SK-N-SH (cell line): ENCODE data around the gene CALML3. TPM values are rescaled to one million over a fixed set of nuclear protein-coding genes. Genes with fewer than 3 reads are reported as not detected.

Experiments used
- CTCF ChIA-PET: fragments of 300-600, 350-600 bp; formaldehyde crosslinking; extraction: SDS; loops from one replicate; lab custom pipeline; 2021; lab: Yijun Ruan, JAX
- POLR2A ChIA-PET: fragments of 350-600 bp; sonication (Branson Sonifier 250); formaldehyde crosslinking; extraction: SDS; loops from one replicate; lab custom pipeline; 2020; ENCODE audit warnings: antibody characterized with exemption, inconsistent platforms; lab: Yijun Ruan, JAX
- DNase-seq: peaks from one replicate; pipeline ENCODE4 v3.0.0; 2012
- H2AFZ ChIP-seq: fragments of 200-600 bp; sonication (generic); 2 replicates; pipeline ENCODE4 v1.8.1; 2016; ENCODE audit warnings: antibody characterized with exemption, mild to moderate bottlenecking, low read depth
- H3F3A ChIP-seq: fragments of 200-600 bp; sonication (generic); replicated peaks from 2 replicates; pipeline ENCODE3; 2016; ENCODE audit warnings: antibody characterized with exemption, mild to moderate bottlenecking; ENCODE audit not compliant: insufficient read depth
- H3K27ac ChIP-seq, 2 experiments: fragments of 200-500 bp in 1 of 2; fragments of 200-600 bp in 1 of 2; sonication (Bioruptor generic) in 1 of 2; sonication (generic), shearing (Covaris generic) in 1 of 2; 2 replicates each; pipeline versions ENCODE4 v1.5.1 to v1.6.1; 2014 to 2016; ENCODE audit warnings: low read depth in 2 of 2, inconsistent platforms in 1 of 2, low read length in 1 of 2, mild to moderate bottlenecking in 1 of 2, mixed read lengths in 1 of 2
- H3K27me3 ChIP-seq: fragments of 200-600 bp; sonication (generic), shearing (Covaris generic); 2 replicates; pipeline ENCODE4 v1.6.1; 2016; ENCODE audit warnings: mixed run types; ENCODE audit not compliant: insufficient read depth
- H3K36me3 ChIP-seq, 2 experiments: fragments of 200-500 bp in 1 of 2; fragments of 200-600 bp in 1 of 2; sonication (Bioruptor generic) in 1 of 2; sonication (generic) in 1 of 2; replicated peaks in 1 of 2; 2 replicates each; pipeline versions ENCODE3 to v1.5.1; 2014 to 2016; ENCODE audit warnings: low read length in 1 of 2, mild to moderate bottlenecking in 1 of 2; ENCODE audit not compliant: insufficient read depth in 2 of 2, control insufficient read depth in 1 of 2
- H3K4me1 ChIP-seq, 2 experiments: fragments of 200-500 bp in 1 of 2; fragments of 200-600 bp in 1 of 2; sonication (Bioruptor generic) in 1 of 2; sonication (generic), shearing (Covaris generic) in 1 of 2; 2 replicates each; pipeline versions ENCODE4 v1.5.1 to v1.6.1; 2014 to 2016; ENCODE audit warnings: low read depth in 1 of 2, low read length in 1 of 2, mixed run types in 1 of 2; ENCODE audit not compliant: insufficient read depth in 2 of 2, control insufficient read depth in 1 of 2
- H3K4me2 ChIP-seq: fragments of 200-600 bp; sonication (generic), shearing (Covaris generic); 2 replicates; pipeline ENCODE4 v1.6.1; 2017; ENCODE audit warnings: mixed run types
- H3K4me3 ChIP-seq, 2 experiments: fragments of 200-500 bp in 1 of 2; fragments of 200-600 bp in 1 of 2; sonication (Bioruptor generic) in 1 of 2; sonication (generic), shearing (Covaris generic) in 1 of 2; 2 replicates each; pipeline versions ENCODE4 v1.5.1 to v1.8.1; 2014 to 2016; ENCODE audit warnings: low read depth in 2 of 2, inconsistent platforms in 1 of 2, low read length in 1 of 2, mild to moderate bottlenecking in 1 of 2, mixed read lengths in 1 of 2, moderate library complexity in 1 of 2
- H3K79me2 ChIP-seq: fragments of 200-600 bp; sonication (generic); 2 replicates; pipeline ENCODE4 v1.8.1; 2017; ENCODE audit warnings: mild to moderate bottlenecking; ENCODE audit not compliant: insufficient read depth
- H3K9ac ChIP-seq: fragments of 200-600 bp; sonication (generic); 2 replicates; pipeline ENCODE4 v1.6.1; 2017; ENCODE audit warnings: mixed run types
- H3K9me2 ChIP-seq: fragments of 200-600 bp; sonication (generic); 2 replicates; pipeline ENCODE4 v1.6.1; 2017; ENCODE audit warnings: mixed run types
- H3K9me3 ChIP-seq: fragments of 200-600 bp; sonication (generic); 2 replicates; pipeline ENCODE4 v1.6.1; 2017; ENCODE audit warnings: mixed run types, mild to moderate bottlenecking, moderate library complexity
- H4K20me1 ChIP-seq: fragments of 200-600 bp; sonication (generic); 2 replicates; pipeline ENCODE4 v1.6.1; 2017; ENCODE audit warnings: mild to moderate bottlenecking, mixed run types; ENCODE audit not compliant: insufficient read depth
- EP300 ChIP-seq, 2 experiments: IDR thresholded peaks; 2 replicates each; pipeline versions ENCODE4 v1.4.0 to v1.6.1; 2012; ENCODE audit warnings: borderline replicate concordance in 1 of 2, low read depth in 1 of 2, low read length in 1 of 2
- EZH2phosphoT487 ChIP-seq: fragments of 200-600 bp; sonication (generic); IDR thresholded peaks from 2 replicates; pipeline ENCODE4 v1.6.1; 2017; ENCODE audit warnings: low read depth, mixed run types, mild to moderate bottlenecking, antibody characterized with exemption, moderate library complexity, borderline replicate concordance
- FOXJ3 ChIP-seq: sonication (generic); formaldehyde crosslinking; IDR thresholded peaks from 2 replicates; pipeline ENCODE4 v1.5.1; 2020; ENCODE audit warnings: mild to moderate bottlenecking, missing genetic modification reagents
- FOXM1 ChIP-seq: IDR thresholded peaks from 2 replicates; pipeline ENCODE4 v1.4.0; 2012; ENCODE audit warnings: low read depth, mild to moderate bottlenecking
- GATA2 ChIP-seq: sonication (generic); formaldehyde crosslinking; IDR thresholded peaks from 2 replicates; pipeline ENCODE4 v1.5.0; 2020; ENCODE audit warnings: mild to moderate bottlenecking, missing genetic modification reagents
- IRF3 ChIP-seq: fragments of 150-350 bp; IDR thresholded peaks from 2 replicates; pipeline ENCODE4 v1.6.1; 2016; ENCODE audit warnings: mild to moderate bottlenecking, low read depth, low read length
- JUND ChIP-seq: IDR thresholded peaks from 2 replicates; pipeline ENCODE4 v1.4.0; 2012
- NRF1 ChIP-seq: IDR thresholded peaks from 2 replicates; pipeline ENCODE4 v1.6.1; 2012; ENCODE audit warnings: low read depth, mild to moderate bottlenecking, low read length
- REST ChIP-seq: IDR thresholded peaks from 2 replicates; pipeline ENCODE4 v1.6.1; 2012; ENCODE audit warnings: mild to moderate bottlenecking, low read depth, low read length, moderate library complexity
- SIN3A ChIP-seq: IDR thresholded peaks from 2 replicates; pipeline ENCODE4 v1.6.1; 2012; ENCODE audit warnings: low read depth, mild to moderate bottlenecking, low read length, moderate library complexity, borderline replicate concordance
- WGBS: methylation state at CpG from one replicate; pipeline ENCODE4 v1.1.6; 2017; ENCODE audit warnings: low lambda C conversion rate; 5-methylcytosine and 5-hydroxymethylcytosine counted together
- polyA plus RNA-seq, 3 experiments: library from polyadenylated mRNA; depleted of rRNA; stranded (reverse); fragments of >200 nt; gene quantifications; 2 replicates each; pipeline ENCODE4 v1.2.3, GENCODE V29; 2012

The CALML3 gene
- polyA plus RNA-seq, 1 of the 3 experiments (the other 2 are of a cell fraction) = not detected

GRCh38 chr10:5552376-5553321 lies 27.9 kb downstream of the CALML3 start:
- Histone ChIP-seq H3K79me2 (no peaks in the 10 kb centered on the region), H3K36me3 (no peaks in the 10 kb centered on the region), H3K4me1 (peaks cover 17 to 20% of the 10 kb centered on the region in 2 experiments; a peak in 2 of 4 replicates), H3K9me3 (no peaks in the 10 kb centered on the region), H3K4me2 (no peak overlapping the region), H4K20me1 (no peaks in the 10 kb centered on the region), H3K27ac (no peak overlapping the region), H3K9me2 (no peaks in the 10 kb centered on the region), H3K9ac (no peak overlapping the region), H3K27me3 (no peaks in the 10 kb centered on the region), H3K4me3 (no peak overlapping the region), H2AFZ (no peak overlapping the region), H3F3A (peaks cover 4% of the 10 kb centered on the region)
- no peak for DNase-seq
- 91% methylated on average over 23 of the region's 23 CpGs for WGBS
- TF ChIP-seq REST (no peak), EP300 (IDR thresholded peaks at IDR 0.05; ENCODE audit: borderline replicate concordance in 1 of 2, low read depth in 1 of 2, low read length in 1 of 2) (no peak), NRF1 (no peak), IRF3 (no peak), SIN3A (no peak), JUND (no peak), EZH2phosphoT487 (no peak), FOXM1 (no peak), FOXJ3 (no peak), GATA2 (CRISPR knock-in tag) (no peak)
- ChIA-PET POLR2A (no interaction called here), CTCF (no interaction called here)
